ENCODE data around the gene RNF19B. TPM values are rescaled to one million over a fixed set of nuclear protein-coding genes. Genes with fewer than 3 reads are reported as not detected.

Gene RNF19B
- total RNA-seq, 1 donor from 2014 or later, result 33.3 TPM

Other genes starting within 250 kb of the RNF19B start
- 46.8 TPM for gene YARS1, start 147.5 kb downstream of the RNF19B start, total RNA-seq
- 59.8 TPM for gene S100PBP, start 147.2 kb downstream of the RNF19B start, total RNA-seq
- 1.6 TPM for gene FNDC5, start 93.9 kb downstream of the RNF19B start, total RNA-seq
- 0.27 TPM for gene HPCA, start 78.3 kb downstream of the RNF19B start, total RNA-seq
- 12.3 TPM for gene TMEM54, start 63.4 kb downstream of the RNF19B start, total RNA-seq
- gene AK2, start 72.1 kb upstream of the RNF19B start, total RNA-seq, result 111 TPM
- 12.4 TPM for gene AZIN2, start 116.3 kb upstream of the RNF19B start, total RNA-seq
- 12.7 TPM for gene TRIM62, start 217.2 kb upstream of the RNF19B start, total RNA-seq